ENCODE results near the gene CCDC169.

The CCDC169 gene

DNA sequence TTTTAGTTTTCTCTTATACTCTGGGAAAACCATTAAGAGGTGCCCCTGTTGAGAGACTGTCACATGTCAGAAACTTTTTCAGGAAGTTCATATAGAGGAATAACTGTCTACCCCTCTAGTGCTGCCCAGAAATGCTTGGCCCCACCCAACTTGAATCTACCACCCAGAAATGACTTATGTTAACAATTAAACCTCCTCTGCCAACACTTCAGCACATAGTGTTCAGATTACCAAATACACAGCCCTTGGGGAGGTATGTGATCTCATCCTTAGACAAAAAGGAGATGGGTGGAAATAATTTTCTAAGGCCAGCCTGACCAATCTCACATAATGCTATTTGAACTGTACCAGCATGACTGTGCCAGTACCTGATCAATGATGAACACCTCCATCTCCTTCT is 35.6 kb downstream of the CCDC169 start:
- no peaks in the 10 kb centered on the region for H3K36me3 ChIP-seq (ENCODE audit: control insufficient read depth, insufficient read depth, low read length, severe bottlenecking)
- peak; percentile 61 for DNase-seq (ENCODE audit: low read depth)
- no peak overlapping the region for H3K4me3 ChIP-seq (ENCODE audit: low read length)

DNA sequence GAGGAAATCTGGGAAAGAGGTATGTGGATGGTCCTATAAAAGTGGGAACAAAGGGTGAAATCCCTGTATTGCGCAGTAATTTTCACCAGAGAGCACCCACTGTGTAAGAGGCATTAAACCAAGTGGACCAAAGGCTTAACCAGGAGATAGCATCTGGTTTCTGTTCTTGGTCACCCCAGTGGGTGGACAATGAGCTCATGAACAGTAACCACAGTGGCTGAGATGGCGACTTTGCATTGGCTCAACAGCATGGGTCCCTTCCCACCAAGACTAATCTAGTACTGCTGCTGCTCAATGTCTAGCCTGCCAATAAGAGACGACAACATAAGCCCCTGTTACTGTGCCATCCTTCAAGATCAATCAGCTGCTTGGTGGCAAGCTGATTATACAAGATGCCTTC is 36.6 kb downstream of the CCDC169 start:
- H3K4me1 ChIP-seq (ENCODE audit: control insufficient read depth, insufficient read depth, low read length), result peaks cover 25% of the 10 kb centered on the region
- no peak for DNase-seq (ENCODE audit: low read depth)
- H3K9me3 ChIP-seq (ENCODE audit: control insufficient read depth, low read length), result no peaks in the 10 kb centered on the region
- no peaks in the 10 kb centered on the region for H3K36me3 ChIP-seq (ENCODE audit: control insufficient read depth, insufficient read depth, low read length, severe bottlenecking)
- H3K27me3 ChIP-seq (replicated peaks; ENCODE audit: control insufficient read depth, insufficient read depth, low read length), result no peaks in the 10 kb centered on the region
- peak overlapping the region; percentile 38 for H3K9ac ChIP-seq (ENCODE audit: low read length)
- H3K4me3 ChIP-seq (ENCODE audit: low read length), result no peak overlapping the region

More for the DNA sequence above, 35.6 kb downstream of the CCDC169 start:
- Histone ChIP-seq H3K4me1 (ENCODE audit: control insufficient read depth, insufficient read depth, low read length) (peaks cover 25% of the 10 kb centered on the region), H3K9me3 (ENCODE audit: control insufficient read depth, low read length) (no peaks in the 10 kb centered on the region), H3K27me3 (replicated peaks; ENCODE audit: control insufficient read depth, insufficient read depth, low read length) (no peaks in the 10 kb centered on the region), H3K9ac (ENCODE audit: low read length) (peak overlapping the region; percentile 38)

DNA sequence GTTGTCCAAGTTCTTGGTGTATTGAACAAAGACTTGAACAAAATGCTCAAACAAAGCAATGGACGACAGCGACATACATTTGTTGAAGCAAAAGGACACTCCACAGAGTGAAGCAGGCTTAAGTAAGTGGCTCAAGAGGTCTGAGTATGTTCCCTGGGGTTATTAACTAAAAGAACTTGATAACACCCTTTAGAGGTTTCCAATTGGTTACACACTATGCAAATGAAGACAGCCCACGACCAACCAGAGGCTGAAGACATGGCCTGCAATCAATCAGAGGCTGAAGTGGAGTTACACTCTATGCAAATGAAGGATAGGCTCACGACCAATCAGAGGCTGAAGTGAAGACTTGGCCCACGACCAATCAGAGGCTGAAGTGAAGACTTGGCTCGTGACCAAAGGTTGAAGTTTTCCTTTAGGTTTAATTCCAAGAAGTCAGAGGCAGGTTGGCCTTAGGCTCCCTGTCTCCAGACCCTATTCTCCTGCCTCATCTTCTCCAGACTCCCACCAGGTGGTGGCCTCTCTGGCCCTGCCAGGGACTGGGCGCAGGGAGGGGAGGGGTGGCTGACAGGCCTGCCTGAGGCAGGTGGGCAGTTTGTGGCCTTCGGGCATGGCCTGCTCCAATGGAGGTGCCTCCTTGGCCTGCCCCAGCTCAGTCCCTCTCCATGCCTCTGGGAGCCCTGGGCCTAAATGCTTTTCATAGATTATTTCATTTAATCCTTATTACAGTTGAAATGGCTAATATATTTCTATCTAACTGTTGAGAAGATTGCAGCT is 38.1 kb downstream of the CCDC169 start:
- Histone ChIP-seq H3K4me3 (ENCODE audit: low read length) (no peak overlapping the region), H3K9me3 (ENCODE audit: control insufficient read depth, low read length) (no peaks in the 10 kb centered on the region)

DNA sequence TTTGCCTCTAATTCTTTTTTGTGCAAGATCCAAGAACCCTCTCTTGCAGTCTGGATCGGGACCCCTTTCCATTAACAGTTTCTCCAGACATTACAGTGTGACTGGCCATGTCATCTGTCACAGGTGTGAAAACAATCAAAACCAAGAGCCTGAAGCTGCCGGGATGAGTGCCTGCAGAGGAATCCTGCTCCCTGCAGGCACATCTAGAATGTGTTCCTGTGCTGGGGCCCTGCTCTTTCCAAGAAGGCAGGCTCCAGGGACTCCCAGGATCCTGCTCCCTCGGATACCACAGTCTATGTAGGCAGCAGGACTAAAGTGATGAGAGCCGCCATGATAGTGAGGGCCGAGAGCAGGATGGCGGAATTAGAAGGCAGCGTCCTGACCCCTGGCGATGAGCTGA is 38.8 kb downstream of the CCDC169 start:
- H3K9me3 ChIP-seq (ENCODE audit: control insufficient read depth, low read length), result no peaks in the 10 kb centered on the region
- H3K27me3 ChIP-seq (replicated peaks; ENCODE audit: control insufficient read depth, insufficient read depth, low read length), result no peaks in the 10 kb centered on the region
- DNase-seq (ENCODE audit: low read depth), result no peak
- H3K4me3 ChIP-seq (ENCODE audit: low read length), result no peak overlapping the region
- no peak overlapping the region for H3K9ac ChIP-seq (ENCODE audit: low read length)
- peaks cover 25% of the 10 kb centered on the region for H3K4me1 ChIP-seq (ENCODE audit: control insufficient read depth, insufficient read depth, low read length)
- H3K36me3 ChIP-seq (ENCODE audit: control insufficient read depth, insufficient read depth, low read length, severe bottlenecking), result no peaks in the 10 kb centered on the region

More for the DNA sequence above, 38.1 kb downstream of the CCDC169 start:
- H3K36me3 ChIP-seq (ENCODE audit: control insufficient read depth, insufficient read depth, low read length, severe bottlenecking), result no peaks in the 10 kb centered on the region
- peaks cover 25% of the 10 kb centered on the region for H3K4me1 ChIP-seq (ENCODE audit: control insufficient read depth, insufficient read depth, low read length)
- H3K9ac ChIP-seq (ENCODE audit: low read length), result no peak overlapping the region
- DNase-seq (ENCODE audit: low read depth), result no peak
- H3K27me3 ChIP-seq (replicated peaks; ENCODE audit: control insufficient read depth, insufficient read depth, low read length), result no peaks in the 10 kb centered on the region

DNA sequence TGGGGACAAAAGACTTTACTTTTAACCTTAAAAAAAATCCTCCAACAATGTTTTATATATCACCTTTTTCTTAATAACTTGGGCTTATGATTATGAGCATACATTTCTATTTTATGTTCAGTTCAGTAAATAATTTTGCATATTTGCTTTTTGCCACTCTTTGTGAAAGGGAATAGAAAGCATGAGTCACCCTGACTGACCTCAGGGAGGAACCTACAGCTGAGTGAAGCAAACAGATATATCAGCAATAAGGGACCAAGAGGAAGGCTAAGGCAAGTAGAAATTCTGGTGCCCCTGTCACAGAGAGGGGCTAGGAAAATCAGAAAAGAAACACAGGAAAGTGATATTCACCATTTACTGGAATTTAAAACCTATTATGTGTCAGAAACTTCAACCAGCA is 46.1 kb downstream of the CCDC169 start:
- no peaks in the 10 kb centered on the region for H3K9me3 ChIP-seq (ENCODE audit: control insufficient read depth, low read length)
- no peaks in the 10 kb centered on the region for H3K27me3 ChIP-seq (replicated peaks; ENCODE audit: control insufficient read depth, insufficient read depth, low read length)
- H3K9ac ChIP-seq (ENCODE audit: low read length), result no peak overlapping the region
- H3K4me1 ChIP-seq (ENCODE audit: control insufficient read depth, insufficient read depth, low read length), result peaks cover 9% of the 10 kb centered on the region
- no peak overlapping the region for H3K4me3 ChIP-seq (ENCODE audit: low read length)
- DNase-seq (ENCODE audit: low read depth), result peak; percentile 46
- H3K36me3 ChIP-seq (ENCODE audit: control insufficient read depth, insufficient read depth, low read length, severe bottlenecking), result no peaks in the 10 kb centered on the region

DNA sequence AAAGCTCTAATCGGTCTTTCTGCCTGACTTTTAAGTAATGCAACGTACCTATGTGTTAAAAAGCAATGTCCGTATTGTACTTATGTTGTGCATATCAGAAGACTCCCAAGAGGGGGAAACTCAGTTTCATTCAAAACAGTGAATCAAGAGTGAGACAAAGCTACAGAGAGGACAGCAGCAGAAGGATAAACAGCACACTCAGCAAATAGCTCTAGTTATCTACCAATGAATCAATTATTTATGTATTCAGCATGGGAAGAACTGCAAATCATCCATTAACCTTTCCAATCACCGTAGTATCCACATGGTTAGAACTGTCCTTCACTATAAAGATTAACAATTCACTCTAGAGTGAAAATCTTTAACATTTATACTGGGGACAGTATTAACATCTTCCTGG is 46.6 kb downstream of the CCDC169 start:
- Histone ChIP-seq H3K9me3 (ENCODE audit: control insufficient read depth, low read length) (no peaks in the 10 kb centered on the region), H3K36me3 (ENCODE audit: control insufficient read depth, insufficient read depth, low read length, severe bottlenecking) (no peaks in the 10 kb centered on the region), H3K4me3 (ENCODE audit: low read length) (no peak overlapping the region), H3K9ac (ENCODE audit: low read length) (no peak overlapping the region), H3K27me3 (replicated peaks; ENCODE audit: control insufficient read depth, insufficient read depth, low read length) (no peaks in the 10 kb centered on the region), H3K4me1 (ENCODE audit: control insufficient read depth, insufficient read depth, low read length) (peaks cover 9% of the 10 kb centered on the region)
- no peak for DNase-seq (ENCODE audit: low read depth)

DNA sequence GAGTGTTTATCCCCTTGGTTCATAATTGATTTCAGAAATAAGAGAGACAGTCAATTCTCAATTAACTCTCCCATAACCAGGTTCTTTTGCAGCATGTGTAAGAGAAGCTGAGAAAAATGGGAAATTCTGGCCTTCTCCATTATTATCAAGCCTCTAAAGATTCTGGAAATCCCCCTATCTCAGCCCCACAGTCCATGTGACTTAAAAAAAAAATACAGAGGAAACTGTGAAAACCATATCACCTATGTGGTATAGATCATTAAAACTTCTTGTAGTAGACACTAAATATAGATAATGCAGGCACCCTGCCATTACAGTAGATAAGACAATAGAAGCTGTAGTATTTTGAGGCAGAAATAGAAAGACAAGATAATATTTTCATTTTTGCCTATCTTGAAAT is 48.9 kb downstream of the CCDC169 start:
- no peaks in the 10 kb centered on the region for H3K27me3 ChIP-seq (replicated peaks; ENCODE audit: control insufficient read depth, insufficient read depth, low read length)
- peaks cover 9% of the 10 kb centered on the region for H3K4me1 ChIP-seq (ENCODE audit: control insufficient read depth, insufficient read depth, low read length)
- H3K9ac ChIP-seq (ENCODE audit: low read length), result no peak overlapping the region
- H3K9me3 ChIP-seq (ENCODE audit: control insufficient read depth, low read length), result no peaks in the 10 kb centered on the region
- H3K36me3 ChIP-seq (ENCODE audit: control insufficient read depth, insufficient read depth, low read length, severe bottlenecking), result no peaks in the 10 kb centered on the region
- DNase-seq (ENCODE audit: low read depth), result no peak
- no peak overlapping the region for H3K4me3 ChIP-seq (ENCODE audit: low read length)

DNA sequence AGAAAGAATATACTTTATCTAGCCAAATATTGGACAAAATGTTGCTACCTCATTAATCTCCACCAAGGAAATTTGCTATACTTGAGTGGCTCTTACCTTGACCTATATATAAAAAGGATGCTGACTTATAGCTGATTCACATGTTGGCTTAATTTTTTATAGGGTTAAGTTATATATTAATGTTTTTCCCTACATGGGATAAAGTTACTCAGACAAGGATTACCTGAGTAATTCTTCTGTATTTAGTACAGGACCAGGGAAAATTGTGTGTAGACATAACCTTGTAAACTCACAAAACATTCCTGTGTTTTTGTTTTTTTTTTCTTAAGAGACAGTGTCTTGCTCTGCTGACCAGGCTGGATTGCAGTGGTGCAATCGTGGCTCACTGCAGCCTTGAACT is 52.6 kb downstream of the CCDC169 start:
- no peaks in the 10 kb centered on the region for H3K27me3 ChIP-seq (replicated peaks; ENCODE audit: control insufficient read depth, insufficient read depth, low read length)
- H3K36me3 ChIP-seq (ENCODE audit: control insufficient read depth, insufficient read depth, low read length, severe bottlenecking), result no peaks in the 10 kb centered on the region
- DNase-seq (ENCODE audit: low read depth), result no peak
- H3K9me3 ChIP-seq (ENCODE audit: control insufficient read depth, low read length), result no peaks in the 10 kb centered on the region
- H3K4me3 ChIP-seq (ENCODE audit: low read length), result no peak overlapping the region
- no peaks in the 10 kb centered on the region for H3K4me1 ChIP-seq (ENCODE audit: control insufficient read depth, insufficient read depth, low read length)
- no peak overlapping the region for H3K9ac ChIP-seq (ENCODE audit: low read length)

DNA sequence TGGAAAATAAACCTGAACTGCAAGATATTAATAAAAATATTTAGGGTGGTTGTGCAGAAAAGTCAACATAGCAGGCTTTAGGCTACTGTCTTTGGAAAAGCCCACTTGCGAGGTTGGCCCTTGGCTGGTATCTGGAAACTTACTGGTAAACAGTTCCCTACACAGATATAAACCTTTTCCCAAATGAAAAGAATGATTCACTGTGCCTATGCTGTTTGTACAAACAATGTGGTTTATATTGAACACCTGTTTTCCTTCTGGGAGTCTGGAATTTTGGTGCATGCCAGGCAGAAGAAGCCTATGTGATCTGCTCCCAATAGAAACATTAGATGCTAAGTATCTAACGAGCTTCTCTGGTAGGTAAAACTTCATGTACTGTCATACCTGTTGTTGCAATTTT is 53.5 kb downstream of the CCDC169 start:
- Histone ChIP-seq H3K9me3 (ENCODE audit: control insufficient read depth, low read length) (no peaks in the 10 kb centered on the region), H3K4me1 (ENCODE audit: control insufficient read depth, insufficient read depth, low read length) (no peaks in the 10 kb centered on the region), H3K4me3 (ENCODE audit: low read length) (no peak overlapping the region), H3K27me3 (replicated peaks; ENCODE audit: control insufficient read depth, insufficient read depth, low read length) (no peaks in the 10 kb centered on the region), H3K36me3 (ENCODE audit: control insufficient read depth, insufficient read depth, low read length, severe bottlenecking) (no peaks in the 10 kb centered on the region), H3K9ac (ENCODE audit: low read length) (no peak overlapping the region)
- no peak for DNase-seq (ENCODE audit: low read depth)

DNA sequence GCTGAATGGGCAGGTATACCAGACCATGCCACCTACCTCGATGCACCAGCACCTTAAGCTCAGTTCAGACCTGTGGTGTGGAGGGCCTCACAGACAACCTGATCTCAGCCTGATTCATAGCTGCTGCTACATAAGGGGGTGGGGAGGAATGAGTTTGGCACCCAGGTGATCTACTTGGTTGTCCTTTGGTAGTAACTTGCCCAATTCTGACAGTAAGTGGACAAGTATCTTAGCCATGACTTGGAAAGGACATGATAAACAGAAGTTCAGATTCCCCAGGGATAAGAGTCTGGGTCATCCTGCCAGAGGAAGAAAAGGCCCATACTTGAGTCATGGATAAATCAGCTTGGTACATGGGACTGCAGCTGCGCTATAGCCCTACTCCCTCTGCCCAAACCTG is 54.9 kb downstream of the CCDC169 start:
- Histone ChIP-seq H3K9ac (ENCODE audit: low read length) (no peak overlapping the region), H3K4me1 (ENCODE audit: control insufficient read depth, insufficient read depth, low read length) (no peaks in the 10 kb centered on the region), H3K36me3 (ENCODE audit: control insufficient read depth, insufficient read depth, low read length, severe bottlenecking) (no peaks in the 10 kb centered on the region), H3K4me3 (ENCODE audit: low read length) (no peak overlapping the region), H3K27me3 (replicated peaks; ENCODE audit: control insufficient read depth, insufficient read depth, low read length) (no peaks in the 10 kb centered on the region), H3K9me3 (ENCODE audit: control insufficient read depth, low read length) (no peaks in the 10 kb centered on the region)
- no peak for DNase-seq (ENCODE audit: low read depth)

DNA sequence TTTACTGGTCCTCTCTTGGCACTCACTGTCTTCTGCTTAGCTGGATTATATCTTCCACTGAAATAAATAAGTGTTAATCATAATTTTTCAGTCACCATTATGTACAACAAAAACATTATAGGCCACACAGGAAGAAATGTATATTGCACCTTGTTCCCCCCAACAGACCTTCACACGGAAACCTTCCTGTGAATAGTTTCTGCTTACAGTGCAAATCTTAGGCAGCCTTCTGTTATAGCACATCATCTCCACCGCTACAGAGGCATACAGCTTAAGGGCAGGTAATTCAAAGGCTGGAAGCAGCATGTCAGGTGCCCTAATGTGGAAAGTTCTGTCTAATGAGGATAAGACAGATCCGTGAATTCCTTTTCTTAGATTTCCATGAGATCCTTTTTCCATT is 66.4 kb downstream of the CCDC169 start:
- Histone ChIP-seq H3K4me1 (ENCODE audit: control insufficient read depth, insufficient read depth, low read length) (no peaks in the 10 kb centered on the region), H3K9ac (ENCODE audit: low read length) (no peak overlapping the region), H3K9me3 (ENCODE audit: control insufficient read depth, low read length) (peaks cover 16% of the 10 kb centered on the region), H3K4me3 (ENCODE audit: low read length) (no peak overlapping the region), H3K27me3 (replicated peaks; ENCODE audit: control insufficient read depth, insufficient read depth, low read length) (no peaks in the 10 kb centered on the region), H3K36me3 (ENCODE audit: control insufficient read depth, insufficient read depth, low read length, severe bottlenecking) (no peaks in the 10 kb centered on the region)
- no peak for DNase-seq (ENCODE audit: low read depth)

DNA sequence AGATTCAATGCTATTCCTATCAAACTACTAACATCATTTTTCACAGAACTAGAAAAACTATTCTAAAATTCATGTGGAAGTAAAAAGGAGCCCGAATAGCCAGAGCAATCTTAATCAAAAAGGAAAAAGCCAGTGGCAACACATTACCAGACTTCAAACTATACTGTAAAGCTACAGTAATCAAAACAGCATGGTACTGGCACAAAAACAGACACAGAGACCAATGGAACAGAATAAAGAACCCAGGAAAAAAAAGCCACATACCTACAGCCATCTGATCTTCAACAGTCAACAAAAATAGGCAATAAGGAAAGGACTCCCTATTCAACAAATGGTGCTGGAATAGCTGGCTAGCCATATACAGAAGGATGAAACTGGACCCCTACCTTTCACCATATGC is 72.9 kb downstream of the CCDC169 start:
- Histone ChIP-seq H3K4me1 (ENCODE audit: control insufficient read depth, insufficient read depth, low read length) (no peaks in the 10 kb centered on the region), H3K27me3 (replicated peaks; ENCODE audit: control insufficient read depth, insufficient read depth, low read length) (no peaks in the 10 kb centered on the region), H3K4me3 (ENCODE audit: low read length) (no peak overlapping the region), H3K36me3 (ENCODE audit: control insufficient read depth, insufficient read depth, low read length, severe bottlenecking) (no peaks in the 10 kb centered on the region), H3K9me3 (ENCODE audit: control insufficient read depth, low read length) (peaks cover 20% of the 10 kb centered on the region), H3K9ac (ENCODE audit: low read length) (no peak overlapping the region)
- no peak for DNase-seq (ENCODE audit: low read depth)
